Keratinocyte (primary cell): Measurements from ENCODE around the gene SLC22A12. TPM values are rescaled to one million over a fixed set of nuclear protein-coding genes. Genes with fewer than 3 reads are reported as not detected.

ENCODE experiments used
- DNase-seq: peaks from one replicate; pipeline ENCODE4 v3.0.0-alpha.2; 2011; ENCODE audit warnings: low read depth, missing footprints, low spot score
- FAIRE-seq: peaks from 2 replicates; lab custom pipeline; 2011; peaks lifted over from hg19 to GRCh38; lab: Jason Lieb, UNC
- H2AFZ ChIP-seq: 2 replicates; pipeline ENCODE4 v1.6.0; 2012; ENCODE audit warnings: low read length, control low read depth, inconsistent platforms; ENCODE audit not compliant: control insufficient read depth
- H3K27ac ChIP-seq: 2 replicates; pipeline ENCODE4 v1.5.1; 2011; ENCODE audit warnings: low read length; ENCODE audit not compliant: control insufficient read depth, insufficient read depth
- H3K27me3 ChIP-seq: 3 replicates; pipeline ENCODE4 v1.6.0; 2011; ENCODE audit warnings: low read length; ENCODE audit not compliant: control insufficient read depth, insufficient read depth; ENCODE audit errors: extremely low read depth
- H3K36me3 ChIP-seq, 2 experiments: 2 replicates in 1 of 2; 3 replicates in 1 of 2; pipeline ENCODE4 v1.5.1; 2011; ENCODE audit warnings: low read length in 2 of 2, mild to moderate bottlenecking in 1 of 2; ENCODE audit not compliant: control insufficient read depth in 2 of 2, insufficient read depth in 2 of 2; ENCODE audit errors: extremely low read depth in 1 of 2
- H3K4me1 ChIP-seq: 3 replicates; pipeline ENCODE4 v1.5.1; 2011; ENCODE audit warnings: low read length; ENCODE audit not compliant: control insufficient read depth, insufficient read depth; ENCODE audit errors: extremely low read depth
- H3K4me2 ChIP-seq: 3 replicates; pipeline ENCODE4 v1.6.0; 2011; ENCODE audit warnings: low read depth, low read length; ENCODE audit not compliant: control insufficient read depth, insufficient read depth; ENCODE audit errors: extremely low read depth
- H3K4me3 ChIP-seq, 3 experiments: fragments of 200-600 bp in 1 of 3; sonication (generic) in 1 of 3; 2 replicates in 2 of 3; 3 replicates in 1 of 3; pipeline ENCODE4 v1.5.1; 2011 to 2016; ENCODE audit warnings: low read length in 3 of 3, mild to moderate bottlenecking in 3 of 3, control low read depth in 2 of 3, inconsistent platforms in 1 of 3, low read depth in 1 of 3, mixed read lengths in 1 of 3, mixed run types in 1 of 3, moderate library complexity in 1 of 3; ENCODE audit not compliant: control insufficient read depth in 2 of 3, insufficient read depth in 2 of 3; ENCODE audit errors: extremely low read depth in 1 of 3
- H3K79me2 ChIP-seq: 2 replicates; pipeline ENCODE4 v1.6.0; 2012; ENCODE audit warnings: low read length; ENCODE audit not compliant: control insufficient read depth, insufficient read depth
- H3K9ac ChIP-seq: 3 replicates; pipeline ENCODE4 v1.6.0; 2011; ENCODE audit warnings: low read length; ENCODE audit not compliant: control insufficient read depth, insufficient read depth; ENCODE audit errors: extremely low read depth
- H3K9me1 ChIP-seq: 3 replicates; pipeline ENCODE4 v1.6.0; 2011; ENCODE audit warnings: low read length; ENCODE audit not compliant: control insufficient read depth, insufficient read depth; ENCODE audit errors: extremely low read depth
- H3K9me3 ChIP-seq: 2 replicates; pipeline ENCODE4 v1.5.1; 2012; ENCODE audit warnings: low read depth, low read length; ENCODE audit not compliant: control insufficient read depth
- H4K20me1 ChIP-seq: 3 replicates; pipeline ENCODE4 v1.6.0; 2011; ENCODE audit warnings: low read length; ENCODE audit not compliant: control insufficient read depth, insufficient read depth; ENCODE audit errors: extremely low read depth
- EZH2 ChIP-seq: IDR thresholded peaks from one replicate; pipeline ENCODE4 v1.6.1; 2012; ENCODE audit warnings: inconsistent platforms, mild to moderate bottlenecking, low read length, moderate library complexity
- dilution Hi-C: fragments of 300-500 bp; cut with MboI; formaldehyde crosslinking; loops from one replicate; pipeline ENCODE4 v1.7.0; 2020; ENCODE audit warnings: low sequenced_read_pairs; ENCODE audit not compliant: extremely low pct_ligation_motif_present
- polyA plus RNA-seq, 5 experiments: library from polyadenylated mRNA; depleted of rRNA in 3 of 5; stranded (reverse) in 3 of 5; stranded (forward) in 1 of 5; unstranded in 1 of 5; fragments of >200 nt; gene quantifications; 1 replicate in 1 of 5; 2 replicates in 3 of 5; 3 replicates in 1 of 5; pipeline versions ENCODE4 v1.2.1 to v1.2.3, GENCODE V29; 2011 to 2012; ENCODE audit warnings: missing spikeins in 2 of 5, low read depth in 1 of 5, low replicate concordance in 1 of 5
- TF ChIP-seq, protein P1 (sequence below), 3 experiments: IDR thresholded peaks in 1 of 3; conservative IDR thresholded peaks in 1 of 3; optimal IDR thresholded peaks in 1 of 3; 2 replicates in 2 of 3; 3 replicates in 1 of 3; pipeline versions ENCODE3 to v1.5.1; 2011; ENCODE audit warnings: low read length in 3 of 3, mild to moderate bottlenecking in 3 of 3, moderate library complexity in 2 of 3, control low read depth in 1 of 3, inconsistent platforms in 1 of 3; ENCODE audit not compliant: insufficient read depth in 2 of 3; ENCODE audit errors: extremely low read depth in 1 of 3

The SLC22A12 gene
- polyA plus RNA-seq, 1 donor (not counting 4 experiments of a cell fraction or from before 2014, with no cell fraction given), result not detected

- H4K20me1 ChIP-seq, result no peaks in the 10 kb centered on the region
- no peak overlapping the region for H2AFZ ChIP-seq
- H3K4me1 ChIP-seq, result peaks cover 6% of the 10 kb centered on the region
- H3K36me3 ChIP-seq, result no peaks in the 10 kb centered on the region
- dilution Hi-C loops, result no loop called here
- H3K27ac ChIP-seq, result no peak overlapping the region
- H3K9me1 ChIP-seq, result no peaks in the 10 kb centered on the region
- FAIRE-seq, result no peak
- H3K9ac ChIP-seq, result no peak overlapping the region
- no peak overlapping the region for H3K4me3 ChIP-seq
- no peak overlapping the region for H3K4me2 ChIP-seq
- no peak for TF ChIP-seq EZH2
- TF ChIP-seq, protein P1, sequence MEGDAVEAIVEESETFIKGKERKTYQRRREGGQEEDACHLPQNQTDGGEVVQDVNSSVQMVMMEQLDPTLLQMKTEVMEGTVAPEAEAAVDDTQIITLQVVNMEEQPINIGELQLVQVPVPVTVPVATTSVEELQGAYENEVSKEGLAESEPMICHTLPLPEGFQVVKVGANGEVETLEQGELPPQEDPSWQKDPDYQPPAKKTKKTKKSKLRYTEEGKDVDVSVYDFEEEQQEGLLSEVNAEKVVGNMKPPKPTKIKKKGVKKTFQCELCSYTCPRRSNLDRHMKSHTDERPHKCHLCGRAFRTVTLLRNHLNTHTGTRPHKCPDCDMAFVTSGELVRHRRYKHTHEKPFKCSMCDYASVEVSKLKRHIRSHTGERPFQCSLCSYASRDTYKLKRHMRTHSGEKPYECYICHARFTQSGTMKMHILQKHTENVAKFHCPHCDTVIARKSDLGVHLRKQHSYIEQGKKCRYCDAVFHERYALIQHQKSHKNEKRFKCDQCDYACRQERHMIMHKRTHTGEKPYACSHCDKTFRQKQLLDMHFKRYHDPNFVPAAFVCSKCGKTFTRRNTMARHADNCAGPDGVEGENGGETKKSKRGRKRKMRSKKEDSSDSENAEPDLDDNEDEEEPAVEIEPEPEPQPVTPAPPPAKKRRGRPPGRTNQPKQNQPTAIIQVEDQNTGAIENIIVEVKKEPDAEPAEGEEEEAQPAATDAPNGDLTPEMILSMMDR (optimal IDR thresholded peaks at IDR 0.05 in 1 of 3, IDR thresholded peaks at IDR 0.05 in 1 of 3, conservative IDR thresholded peaks at IDR 0.05 in 1 of 3; ENCODE audit: extremely low read depth in 1 of 3, insufficient read depth in 2 of 3, low read length in 3 of 3), result no peak
- DNase-seq, result no peak
- H3K9me3 ChIP-seq, result no peaks in the 10 kb centered on the region
- peaks cover 5% of the 10 kb centered on the region for H3K27me3 ChIP-seq
- H3K79me2 ChIP-seq, result no peaks in the 10 kb centered on the region
Measured at GRCh38 chr11:64561984-64562722, 28.9 kb upstream of the SLC22A12 start.

DNA sequence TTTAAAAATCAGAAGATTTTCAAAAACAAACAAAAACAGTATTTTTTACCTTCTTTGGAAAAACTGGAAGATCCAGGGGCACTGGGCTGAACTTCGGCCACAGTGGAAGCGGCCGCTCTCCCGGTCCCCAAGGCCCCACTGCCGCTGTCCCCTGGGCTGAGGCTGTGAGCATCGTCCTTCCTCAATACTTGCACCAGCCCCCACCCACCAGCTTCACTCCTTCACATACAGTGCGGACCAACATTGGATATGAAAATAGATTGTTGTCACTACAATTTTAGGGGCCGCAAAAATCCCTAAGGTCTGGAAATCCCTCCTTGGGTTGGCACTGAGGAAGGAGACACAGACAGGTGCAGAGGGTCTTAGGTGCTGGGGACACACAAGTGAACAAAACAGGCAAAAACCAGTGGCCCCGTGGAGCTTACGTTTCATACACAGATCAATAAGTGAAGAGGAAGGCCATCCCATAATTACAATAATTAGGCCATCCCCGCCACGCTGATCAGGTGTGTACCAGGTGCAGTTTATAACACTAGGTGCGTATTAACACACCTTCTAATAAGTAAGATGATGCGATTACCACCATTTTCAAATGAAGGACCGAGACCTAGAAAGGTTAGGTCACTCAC, 28.2 kb upstream of the SLC22A12 start:
- Histone ChIP-seq H4K20me1 (no peaks in the 10 kb centered on the region), H3K27me3 (peaks cover 5% of the 10 kb centered on the region), H3K36me3 (no peaks in the 10 kb centered on the region), H3K9me3 (no peaks in the 10 kb centered on the region), H3K9ac (no peak overlapping the region), H3K4me3 (no peak overlapping the region), H3K9me1 (no peaks in the 10 kb centered on the region), H3K27ac (no peak overlapping the region), H3K79me2 (no peaks in the 10 kb centered on the region), H3K4me2 (no peak overlapping the region), H2AFZ (no peak overlapping the region), H3K4me1 (peaks cover 7% of the 10 kb centered on the region)
- TF ChIP-seq, protein P1 (optimal IDR thresholded peaks at IDR 0.05 in 1 of 3, IDR thresholded peaks at IDR 0.05 in 1 of 3, conservative IDR thresholded peaks at IDR 0.05 in 1 of 3; ENCODE audit: extremely low read depth in 1 of 3, insufficient read depth in 2 of 3, low read length in 3 of 3), result no peak
- TF ChIP-seq EZH2, result no peak
- DNase-seq, result no peak
- FAIRE-seq, result no peak
- dilution Hi-C loops, result no loop called here
